Stimulated activated naive CD8-positive, alpha-beta T cell treated with anti-CD3 and anti-CD28 coated beads, Interleukin-15, Interleukin-2, amounts not matched to agents 100 U/mL and 50 U/mL, for 24 hours (primary cell): ENCODE results near the gene RAP2B.
"Not testable (repeated sequence)": the region's sequence is repeated elsewhere in the genome, so short reads cannot be mapped to it uniquely, and the experiment has no call there.

Experiments used
- ATAC-seq: fragments of 150-1000 bp; cut with Tn5 transposase; one replicate; pipeline ENCODE4 v1.10.0; 2021
- DNase-seq: peaks from one replicate; pipeline ENCODE4 v3.0.0; 2021

RAP2B gene

DNA sequence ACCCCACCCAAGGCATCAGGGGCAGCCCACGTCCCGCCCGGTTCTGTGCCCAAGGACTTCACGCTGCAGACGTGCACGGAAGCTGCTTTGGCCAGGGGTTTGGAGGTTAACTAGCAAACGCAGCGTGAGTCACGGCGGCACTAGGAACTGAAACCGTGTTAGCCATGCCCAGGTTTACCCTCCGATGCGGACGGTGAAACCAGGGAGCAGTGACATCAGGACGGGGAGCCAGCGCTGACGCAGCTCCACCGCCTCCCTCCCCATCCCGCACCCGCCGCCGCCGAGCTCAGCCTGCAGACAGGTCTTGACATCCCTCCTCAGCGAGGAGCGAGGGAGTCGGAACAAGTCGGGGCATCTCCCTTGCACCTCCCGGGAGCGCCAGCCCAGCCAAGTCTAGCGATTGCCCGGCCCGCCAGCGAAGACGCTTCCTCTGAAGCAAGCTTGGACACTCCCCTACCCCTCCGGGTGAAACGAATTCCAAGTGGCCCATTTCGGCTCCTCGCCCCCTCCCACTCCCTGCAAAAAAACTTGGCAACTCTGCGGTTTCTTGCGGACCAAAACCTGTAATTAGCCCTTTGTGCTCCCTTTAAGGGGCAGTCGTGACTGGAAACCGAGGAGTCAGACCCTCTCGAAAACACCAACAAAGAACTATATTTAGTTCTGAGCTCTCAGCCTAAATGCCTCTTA, 1.4 kb upstream of the RAP2B start:
- peak; percentile 48 for ATAC-seq
- peak; percentile 84 for DNase-seq

DNA sequence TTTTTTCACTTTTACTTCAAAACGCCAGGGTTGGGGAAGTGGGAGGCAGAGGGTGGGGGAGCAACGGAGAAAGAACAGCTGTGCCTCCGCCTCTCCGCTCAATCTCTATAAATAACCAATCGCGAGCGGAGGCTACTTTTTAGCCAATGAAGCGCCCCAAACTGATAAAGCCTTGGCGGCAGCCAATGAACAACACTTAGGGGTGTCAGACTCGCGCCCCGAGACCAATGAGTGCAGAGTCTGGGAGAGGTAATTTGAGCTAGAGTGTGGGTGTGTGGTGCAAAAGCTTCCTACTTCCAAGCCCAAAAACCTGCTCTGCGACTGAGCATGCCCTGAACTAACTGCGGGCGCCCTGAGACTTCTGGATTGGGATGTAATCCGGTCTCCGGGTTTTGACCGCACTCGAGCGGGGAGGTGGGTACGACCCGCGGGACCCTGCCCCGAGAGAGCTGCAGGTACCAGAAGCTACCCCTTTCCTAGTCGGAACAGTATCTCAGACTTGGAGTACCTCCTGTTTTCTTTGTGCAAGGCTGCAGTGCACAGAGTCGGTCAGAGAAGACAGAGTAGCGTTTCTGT, 800 bp upstream of the RAP2B start:
- peak; percentile 85 for ATAC-seq
- DNase-seq, result peak; percentile 83

DNA sequence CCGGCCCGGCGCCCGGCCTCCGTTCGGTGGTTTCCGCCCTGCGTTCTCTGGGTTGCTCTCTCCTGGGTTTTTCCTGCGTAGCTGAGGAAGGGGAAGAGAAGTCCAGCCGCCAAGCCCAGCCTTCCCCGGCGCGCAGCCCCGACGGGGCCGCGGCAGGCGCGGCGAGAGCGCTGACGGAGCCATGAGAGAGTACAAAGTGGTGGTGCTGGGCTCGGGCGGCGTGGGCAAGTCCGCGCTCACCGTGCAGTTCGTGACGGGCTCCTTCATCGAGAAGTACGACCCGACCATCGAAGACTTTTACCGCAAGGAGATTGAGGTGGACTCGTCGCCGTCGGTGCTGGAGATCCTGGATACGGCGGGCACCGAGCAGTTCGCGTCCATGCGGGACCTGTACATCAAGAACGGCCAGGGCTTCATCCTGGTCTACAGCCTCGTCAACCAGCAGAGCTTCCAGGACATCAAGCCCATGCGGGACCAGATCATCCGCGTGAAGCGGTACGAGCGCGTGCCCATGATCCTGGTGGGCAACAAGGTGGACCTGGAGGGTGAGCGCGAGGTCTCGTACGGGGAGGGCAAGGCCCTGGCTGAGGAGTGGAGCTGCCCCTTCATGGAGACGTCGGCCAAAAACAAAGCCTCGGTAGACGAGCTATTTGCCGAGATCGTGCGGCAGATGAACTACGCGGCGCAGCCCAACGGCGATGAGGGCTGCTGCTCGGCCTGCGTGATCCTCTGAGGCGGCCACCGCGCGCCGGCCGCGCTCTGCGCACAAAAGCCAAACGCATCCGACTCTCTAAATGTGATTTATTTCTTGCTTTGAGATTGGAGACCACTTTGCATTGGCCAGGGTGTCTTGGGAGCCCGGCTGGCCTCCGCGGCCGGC, 727 bp downstream of the RAP2B start:
- ATAC-seq, result no peak
- DNase-seq, result peak; percentile 50

DNA sequence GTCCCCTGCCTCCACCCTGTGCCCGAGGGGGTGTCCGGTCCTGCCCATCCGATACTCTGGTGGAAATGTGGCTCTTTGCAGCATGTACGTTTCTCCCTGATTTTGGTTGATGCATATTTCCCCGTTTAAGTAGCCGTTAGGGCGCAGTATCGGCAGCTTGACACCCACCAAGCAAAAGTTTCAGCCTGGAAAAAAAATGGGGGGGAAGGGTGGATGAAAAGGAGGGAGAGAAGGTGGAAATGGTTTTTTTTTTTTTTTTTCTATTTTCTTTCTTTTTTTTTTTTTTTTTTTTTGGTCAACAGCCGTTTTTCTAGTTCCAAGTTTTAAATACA, 1.3 kb downstream of the RAP2B start:
- no peak for ATAC-seq
- DNase-seq, result no peak

DNA sequence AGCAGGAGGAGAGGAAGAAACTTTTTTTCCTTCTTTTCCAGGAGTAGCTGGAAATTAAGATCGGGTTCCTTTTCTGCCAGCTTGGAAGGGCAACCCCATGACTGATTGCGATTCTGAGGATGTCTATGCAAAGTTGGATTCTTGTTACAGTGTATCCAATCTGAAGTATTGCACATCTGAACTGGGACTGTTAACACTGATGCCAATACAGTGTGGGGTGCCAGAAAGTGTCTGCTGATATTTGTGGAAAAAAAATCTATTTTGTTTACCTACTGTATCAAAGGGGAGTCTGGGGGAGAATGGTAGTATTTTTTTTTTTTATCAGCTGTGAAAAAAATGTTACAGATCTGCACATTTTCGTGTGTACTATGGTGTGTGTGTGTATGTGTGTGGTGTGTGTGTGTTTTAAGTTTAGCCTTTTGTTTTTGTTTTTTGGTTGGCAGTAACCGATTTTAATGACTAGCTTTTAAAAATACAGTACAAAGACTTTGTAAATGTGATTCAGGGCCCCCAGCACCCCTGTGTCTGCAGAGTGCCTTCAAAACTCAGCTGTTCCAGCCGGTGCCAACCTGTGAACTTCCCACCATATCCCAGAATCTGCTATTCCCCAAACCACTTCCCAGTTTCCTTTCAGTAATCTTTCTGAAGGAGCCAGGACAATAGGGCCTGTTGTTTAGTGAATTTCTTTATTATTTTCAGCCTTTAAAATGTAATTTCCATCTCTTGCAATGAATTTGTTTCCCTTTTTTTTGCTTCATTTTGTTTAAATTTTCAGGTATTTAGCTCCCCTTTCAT, 1.9 kb downstream of the RAP2B start:
- DNase-seq, result no peak
- no peak for ATAC-seq

DNA sequence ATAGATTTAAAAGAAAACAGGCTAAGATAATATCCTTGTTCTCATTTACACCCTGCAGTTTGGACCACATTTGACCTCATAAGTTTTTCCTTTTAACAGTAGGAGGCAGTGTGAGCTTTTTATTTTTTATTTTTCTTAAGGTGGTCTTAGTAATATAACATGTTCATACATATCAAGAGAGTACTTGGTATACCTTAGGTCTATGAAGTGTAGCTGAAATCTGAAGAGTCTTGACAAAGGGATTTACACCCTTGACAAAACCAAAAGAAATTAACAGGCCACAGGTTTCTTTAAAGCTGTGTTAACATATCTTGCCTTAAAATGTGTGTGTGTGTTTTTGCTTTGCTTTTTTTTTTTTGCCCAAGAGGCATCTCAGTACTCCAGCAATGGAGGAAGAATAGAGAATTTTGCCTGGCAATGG, 3.2 kb downstream of the RAP2B start:
- no peak for ATAC-seq
- no peak for DNase-seq

DNA sequence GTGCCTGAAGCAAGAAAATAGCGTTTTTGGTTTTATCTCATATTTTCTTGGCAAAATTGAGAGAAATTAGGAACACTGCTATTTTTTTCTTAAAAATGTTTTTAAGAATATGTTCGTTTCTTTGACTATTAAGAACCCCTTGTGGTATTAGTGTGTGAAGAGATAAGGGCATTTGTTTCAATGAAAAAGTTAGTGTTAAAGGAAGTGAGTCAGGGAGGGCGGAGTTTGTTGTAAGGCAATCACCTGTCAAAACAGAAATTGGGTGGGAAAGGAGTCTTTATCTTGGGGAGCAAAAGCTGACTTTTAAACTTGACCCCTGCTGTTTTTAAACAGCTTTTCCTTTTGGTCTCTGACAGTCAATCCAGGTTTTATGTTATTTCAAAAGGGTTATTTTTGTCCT, 4.2 kb downstream of the RAP2B start:
- DNase-seq (no peak), ATAC-seq (no peak)

DNA sequence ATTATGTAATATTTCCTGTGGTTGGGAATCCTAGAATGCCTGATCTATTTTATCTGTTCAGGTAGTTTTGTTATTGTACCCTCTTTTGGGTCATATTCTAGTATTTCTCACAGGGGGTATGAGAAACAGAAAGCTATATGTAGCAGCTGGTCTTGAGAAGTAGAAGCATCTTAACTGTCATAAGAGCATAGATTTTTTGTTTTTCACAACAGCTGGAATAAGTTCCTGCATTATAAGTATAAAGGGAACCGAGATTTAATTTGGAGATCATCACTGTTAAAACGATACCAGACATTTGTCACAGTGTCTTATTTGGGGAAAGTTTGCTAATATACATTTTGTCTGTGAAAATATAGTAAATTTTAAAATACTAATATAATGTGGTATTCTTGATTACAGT, 4.8 kb downstream of the RAP2B start:
- no peak for ATAC-seq
- no peak for DNase-seq

DNA sequence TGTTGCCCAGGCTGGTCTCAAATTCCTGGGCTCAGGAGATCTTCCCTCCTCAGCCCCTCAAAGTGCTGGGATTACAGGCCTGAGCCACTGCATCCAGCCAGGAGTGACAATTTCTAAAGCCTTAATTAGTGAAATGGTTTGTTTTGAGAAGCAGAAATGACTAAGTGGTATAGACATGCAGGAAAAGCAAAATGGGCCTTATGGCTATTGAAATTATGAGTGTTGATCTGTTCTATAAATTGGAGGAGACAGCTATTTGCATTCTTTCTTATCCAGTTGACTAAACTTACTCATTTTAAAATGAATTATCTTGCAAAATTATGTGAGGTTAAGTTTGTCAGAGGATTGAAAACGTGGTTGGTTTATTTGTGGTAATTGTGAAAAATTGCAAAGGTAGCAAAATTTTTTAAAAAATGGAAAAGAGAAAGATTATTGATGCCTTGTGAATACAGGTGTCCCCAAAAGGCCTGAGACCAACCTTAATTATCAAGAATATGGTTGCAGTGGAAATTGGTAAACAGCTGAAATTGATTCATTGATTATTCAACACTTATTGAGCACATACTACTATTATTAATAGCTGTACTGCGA, 7.9 kb downstream of the RAP2B start:
- DNase-seq (no peak), ATAC-seq (no peak)

DNA sequence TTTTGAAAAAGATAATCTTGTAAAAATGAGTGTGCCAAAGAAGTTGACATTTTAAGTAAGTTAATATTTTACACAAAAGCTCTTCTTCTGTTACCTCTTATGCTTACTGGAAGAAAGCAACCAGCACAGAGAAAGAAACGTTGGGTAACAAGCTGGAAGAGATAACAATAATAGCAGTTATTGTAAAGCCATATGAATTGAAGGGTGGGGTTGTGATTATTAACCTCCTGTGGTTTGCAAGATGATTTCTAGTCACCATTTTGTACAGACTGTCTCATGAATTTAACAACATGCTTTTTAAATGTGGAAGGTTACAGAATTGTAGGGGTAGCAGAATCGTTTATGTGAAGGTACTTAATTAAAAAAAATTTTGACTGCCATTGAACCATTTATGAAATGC, 9.2 kb downstream of the RAP2B start:
- DNase-seq, result no peak
- no peak for ATAC-seq

DNA sequence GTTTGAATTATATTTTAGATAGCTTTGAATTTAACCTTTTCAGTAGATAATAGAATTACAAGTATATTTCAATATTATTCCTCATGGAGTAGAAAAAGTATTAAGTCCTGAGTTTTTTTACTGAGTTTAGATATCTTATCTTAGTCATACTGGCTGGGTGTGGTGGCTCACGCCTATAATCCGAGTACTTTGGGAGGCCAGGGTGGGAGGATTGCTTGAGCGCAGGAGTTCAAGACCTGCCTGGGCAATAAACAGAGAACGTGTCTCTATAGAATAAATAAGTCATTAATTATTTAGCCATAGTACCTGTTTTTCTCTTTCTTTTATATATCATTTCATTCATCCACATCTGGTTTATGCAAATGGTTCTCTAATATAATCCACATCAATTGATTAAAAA, 9.9 kb downstream of the RAP2B start:
- DNase-seq, result no peak
- ATAC-seq, result no peak

DNA sequence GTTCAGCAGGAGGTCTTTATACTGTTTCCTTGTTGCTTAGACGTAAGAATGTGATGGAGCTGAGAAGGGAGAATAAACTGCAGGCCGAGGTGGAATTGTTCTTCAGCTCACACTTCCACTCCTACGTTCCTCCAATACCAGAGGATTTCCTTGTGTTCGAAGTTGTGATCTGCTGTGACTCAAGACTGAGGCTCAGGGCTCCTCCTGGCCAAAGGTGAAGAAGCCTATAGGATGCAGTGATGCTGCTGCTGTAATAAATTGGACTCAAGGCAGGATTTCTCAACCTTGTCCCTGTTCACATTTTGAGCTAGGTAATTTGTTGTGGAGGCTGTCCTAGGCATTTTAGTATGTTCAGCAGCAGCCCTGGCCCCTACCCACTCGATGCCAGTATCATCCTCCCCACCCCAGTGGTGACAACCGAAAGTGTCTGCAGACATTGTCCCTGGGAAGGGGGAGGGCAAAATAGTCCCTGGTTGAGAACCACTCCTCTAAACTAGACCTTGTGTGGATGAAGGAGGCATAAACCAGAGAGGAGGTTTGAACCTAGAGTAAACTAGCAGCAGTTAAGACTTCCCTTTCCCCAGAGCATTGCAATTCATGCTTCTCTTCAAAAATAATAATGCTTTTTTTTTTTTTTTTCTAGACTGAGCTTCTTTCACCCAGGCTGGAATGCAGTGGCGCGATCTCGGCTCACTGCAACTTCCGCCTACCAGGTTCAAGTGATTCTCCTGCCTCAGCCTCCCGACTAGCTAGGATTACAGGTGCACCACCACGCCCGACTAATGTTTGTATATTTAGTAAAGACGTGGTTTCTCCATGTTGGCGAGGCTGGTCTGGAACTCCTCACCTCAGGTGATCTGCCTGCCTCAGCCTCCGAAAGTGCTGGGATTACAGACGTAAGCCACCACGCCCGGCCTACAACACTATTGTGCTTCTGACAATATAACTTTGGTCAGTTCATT, 11.1 kb downstream of the RAP2B start:
- ATAC-seq (no peak), DNase-seq (no peak)

DNA sequence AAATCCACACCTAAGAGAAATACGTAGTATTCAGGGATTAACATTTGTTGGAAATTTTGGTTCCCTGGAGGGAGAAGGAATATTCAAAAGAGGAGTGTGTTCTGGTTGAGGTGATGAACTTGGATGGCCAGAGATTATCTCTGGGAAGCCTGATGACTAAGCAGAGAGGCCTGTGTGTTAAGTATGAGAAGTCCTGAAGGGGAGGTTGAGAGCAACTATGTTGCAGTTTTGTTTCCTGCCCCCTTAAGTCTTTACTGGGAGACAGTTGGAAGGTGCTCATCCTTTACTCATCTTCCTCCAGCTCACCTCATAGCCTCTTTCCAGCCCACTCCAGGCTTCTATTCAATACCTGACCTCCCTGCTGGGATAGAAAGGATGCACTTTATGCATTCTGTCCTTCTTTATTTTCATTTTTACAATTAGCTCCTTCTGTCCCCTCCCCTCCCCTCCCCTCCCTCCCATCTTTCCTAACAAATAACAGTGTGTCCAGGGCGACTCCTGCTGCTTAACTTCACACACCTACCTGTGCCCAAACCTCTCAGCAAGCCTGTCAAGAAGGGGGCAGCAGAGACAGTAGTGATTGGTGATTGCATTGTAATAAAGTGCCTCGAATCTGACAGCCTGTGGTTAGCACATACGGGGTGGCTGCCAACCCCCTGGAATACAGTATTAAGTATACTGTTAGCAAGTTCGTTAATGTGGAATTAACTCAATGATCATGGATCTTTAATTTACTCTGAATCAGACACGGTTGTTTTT, 11.9 kb downstream of the RAP2B start:
- no peak for DNase-seq
- no peak for ATAC-seq

DNA sequence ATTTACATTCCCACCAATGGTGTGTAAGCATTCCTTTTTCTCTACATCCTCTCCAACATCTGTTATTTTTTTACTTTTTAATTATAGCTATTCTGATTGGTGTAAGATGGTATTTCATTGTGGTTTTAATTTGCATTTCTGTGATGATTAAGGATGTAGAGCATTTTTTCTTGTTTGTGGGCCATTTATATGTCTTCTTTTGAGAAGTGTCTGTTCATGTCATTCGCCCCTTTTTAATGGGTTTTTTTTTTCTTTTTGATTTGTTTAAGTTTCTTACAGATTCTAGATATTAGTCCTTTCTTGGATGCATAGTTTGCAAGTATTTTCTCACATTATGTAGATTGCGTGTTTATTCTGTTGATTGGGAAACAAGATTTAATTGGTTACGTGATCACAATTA, 14.2 kb downstream of the RAP2B start:
- DNase-seq (no peak), ATAC-seq (no peak)

DNA sequence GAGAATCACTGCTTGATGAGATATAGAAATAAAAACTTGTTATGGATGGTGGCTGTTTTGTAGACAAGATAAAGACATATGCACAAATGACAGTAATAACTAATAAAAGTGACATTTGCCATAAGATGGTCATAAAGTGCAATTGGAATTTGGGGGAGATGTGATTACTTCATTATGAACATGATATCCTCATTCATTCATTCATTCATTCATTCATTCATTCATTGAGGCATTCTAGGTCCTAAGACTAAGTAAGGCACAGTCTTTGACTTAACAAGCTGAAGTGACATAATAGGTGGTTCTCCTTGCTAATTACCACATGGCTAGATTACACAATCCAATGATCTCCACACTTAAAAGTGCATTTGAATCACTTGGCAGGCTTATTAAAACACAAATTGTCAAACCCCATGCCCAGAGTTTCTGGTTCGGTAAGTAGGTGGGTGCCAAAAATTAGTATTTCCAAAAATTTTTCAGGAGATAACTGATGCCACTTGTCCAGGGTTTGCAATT, 18.9 kb downstream of the RAP2B start:
- ATAC-seq (no peak), DNase-seq (no peak)

DNA sequence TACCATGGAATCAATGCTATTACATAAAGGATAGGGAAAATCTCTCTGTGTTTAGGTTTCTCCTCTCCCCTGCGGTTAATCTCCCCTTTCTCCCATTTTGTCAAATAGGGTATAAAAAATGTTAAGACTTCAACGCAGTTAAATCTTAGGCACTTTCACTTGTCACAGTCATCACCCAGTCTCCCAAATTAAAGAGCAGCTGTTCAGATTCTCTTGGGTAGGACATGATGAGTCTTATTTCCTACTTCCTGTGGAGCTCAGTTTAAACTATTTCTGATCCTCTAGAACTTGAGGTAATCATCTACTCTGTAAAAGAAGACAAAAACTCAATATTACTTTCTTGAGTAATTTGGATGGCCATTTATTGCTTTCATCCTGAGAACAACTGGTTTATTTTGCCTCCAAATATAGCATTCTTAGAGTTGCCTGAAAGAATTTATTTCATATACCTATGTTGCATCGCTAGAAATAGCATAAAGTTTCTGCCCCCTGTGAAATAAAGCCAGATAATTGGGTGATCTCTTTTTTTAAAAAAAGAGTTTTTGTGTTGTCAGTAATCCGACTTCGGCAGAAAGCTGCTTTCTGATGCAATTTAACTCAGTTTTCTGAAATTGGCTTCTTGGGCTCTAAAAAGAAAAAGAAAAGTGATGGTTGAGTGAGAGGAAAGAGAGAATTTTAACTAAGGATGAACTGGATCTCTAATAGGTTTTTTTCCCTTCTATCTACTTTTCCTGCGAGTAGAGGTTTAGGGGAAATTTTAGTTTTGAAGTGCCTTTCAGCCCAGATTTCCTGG, 20.7 kb downstream of the RAP2B start:
- ATAC-seq, result no peak
- DNase-seq, result no peak

DNA sequence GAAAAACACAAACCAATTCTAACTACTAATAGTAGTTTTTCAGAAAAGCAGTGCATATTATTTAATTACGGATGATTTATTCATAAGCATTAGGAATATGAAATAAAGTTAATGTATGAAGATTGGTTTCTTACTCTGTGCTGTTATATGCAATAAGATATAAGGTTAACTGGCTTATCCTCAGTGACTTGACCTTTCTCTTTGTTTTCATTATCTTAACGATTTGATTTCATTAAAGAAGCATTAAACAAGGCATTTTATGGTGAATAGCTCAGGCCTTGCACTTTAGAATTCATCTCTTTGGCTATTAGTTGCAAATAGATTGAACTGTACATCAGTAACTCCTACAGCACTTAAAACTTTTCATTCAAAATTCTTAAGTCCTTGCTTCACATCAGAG, 28.9 kb downstream of the RAP2B start:
- DNase-seq (no peak), ATAC-seq (no peak)

DNA sequence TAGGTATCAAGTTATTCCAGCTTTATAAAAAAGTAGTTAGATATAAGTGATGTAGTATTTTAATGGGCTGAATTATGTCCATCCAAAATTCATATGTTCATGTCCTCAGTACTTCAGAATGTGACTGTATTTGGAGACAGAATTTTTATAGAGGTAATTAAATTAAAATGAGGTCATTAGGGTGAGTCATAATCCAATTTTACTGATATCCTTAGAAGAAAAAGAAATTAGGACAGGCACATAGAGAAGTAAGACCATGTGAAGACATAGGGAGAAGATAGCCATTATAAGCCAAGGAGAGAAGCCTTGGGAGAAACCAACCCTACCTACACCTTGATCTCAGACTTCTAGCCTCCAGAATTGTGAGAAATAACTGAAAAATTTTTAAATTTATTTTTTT, 30.3 kb downstream of the RAP2B start:
- DNase-seq (no peak), ATAC-seq (no peak)

DNA sequence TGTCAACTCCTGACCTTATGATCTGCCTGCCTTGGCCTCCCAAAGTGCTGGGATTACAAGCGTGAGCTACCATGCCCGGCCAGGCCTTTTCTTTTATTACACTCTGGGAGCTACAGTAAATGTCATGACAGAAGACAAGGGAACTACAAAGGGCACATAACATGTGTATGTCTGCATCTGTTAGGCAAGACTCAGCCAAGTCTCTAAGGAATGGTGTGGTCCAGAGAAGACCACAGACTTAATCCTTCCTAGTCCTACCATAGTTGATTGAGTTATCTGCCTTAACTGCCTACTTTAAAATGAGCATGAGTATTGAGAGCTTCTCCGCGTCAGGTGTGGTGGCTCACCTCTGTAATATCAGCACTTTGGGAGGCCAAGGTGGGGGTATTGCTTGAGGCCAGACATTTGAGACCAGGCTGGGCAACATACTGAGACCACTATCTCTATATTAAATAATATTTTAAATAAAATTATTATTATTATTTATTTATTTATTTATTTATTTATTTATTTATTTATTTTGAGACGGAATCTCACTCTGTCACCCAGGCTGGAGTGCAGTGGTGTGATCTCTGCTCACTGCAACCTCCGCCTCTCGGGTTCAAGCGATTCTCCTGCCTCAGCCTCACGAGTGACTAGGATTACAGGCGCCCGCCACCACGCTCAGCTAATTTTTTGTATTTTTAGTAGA, 31.9 kb downstream of the RAP2B start:
- DNase-seq, ATAC-seq: not testable (repeated sequence)
